HEK293T (cell line): Measurements from ENCODE around the gene PLA2G1B.

Source experiments
- BHLHE40 ChIP-seq: fragments of 450-650 bp; IDR thresholded peaks from 2 replicates; pipeline ENCODE4 v1.6.1; 2016; ENCODE audit warnings: mild to moderate bottlenecking, moderate library complexity, borderline replicate concordance
- FOXA1 ChIP-seq: fragments of 450-650 bp; IDR thresholded peaks from 2 replicates; pipeline ENCODE4 v1.6.1; 2016; ENCODE audit warnings: mild to moderate bottlenecking
- FOXM1 ChIP-seq: fragments of 450-650 bp; IDR thresholded peaks from 2 replicates; pipeline ENCODE4 v1.6.1; 2017; ENCODE audit warnings: mild to moderate bottlenecking, borderline replicate concordance
- HDGF ChIP-seq: fragments of 450-650 bp; IDR thresholded peaks from 2 replicates; pipeline ENCODE4 v1.6.1; 2017; ENCODE audit warnings: antibody characterized with exemption, borderline replicate concordance
- NFRKB ChIP-seq: fragments of 450-650 bp; IDR thresholded peaks from 2 replicates; pipeline ENCODE4 v1.6.1; 2016; ENCODE audit warnings: mild to moderate bottlenecking, moderate library complexity
- SP1 ChIP-seq: fragments of 450-650 bp; IDR thresholded peaks from 2 replicates; pipeline ENCODE4 v1.6.1; 2017
- SUZ12 ChIP-seq: fragments of 450-650 bp; IDR thresholded peaks from 2 replicates; pipeline ENCODE4 v1.6.1; 2016; ENCODE audit warnings: mild to moderate bottlenecking

GRCh38 chr12:120343039-120343537, 15.5 kb upstream of the PLA2G1B start:
- TF ChIP-seq SUZ12 (no peak), HDGF (no peak), SP1 (no peak), FOXM1 (no peak), NFRKB (no peak), BHLHE40 (no peak), FOXA1 (no peak)
